ENCODE data around the gene NUDC.

Gene NUDC

DNA sequence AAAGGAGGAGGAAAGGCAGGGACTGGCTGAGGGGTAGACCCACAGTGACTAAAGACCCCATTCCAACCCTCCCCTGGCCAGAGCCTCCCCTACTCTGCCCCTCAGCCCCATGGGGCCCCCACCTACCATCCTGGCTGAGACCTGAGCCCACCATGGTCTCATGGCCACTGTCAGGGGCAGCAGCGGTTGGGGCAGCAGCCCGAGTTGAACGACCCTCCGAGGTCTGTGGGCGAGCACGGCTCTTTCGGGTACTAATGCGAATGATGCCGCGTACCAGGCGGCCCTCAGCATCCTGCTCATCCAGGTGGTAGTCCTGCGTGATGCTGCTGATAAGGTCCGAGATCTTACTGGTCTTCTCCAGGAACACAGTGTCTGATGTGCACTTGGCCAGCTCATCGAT lies 29.7 kb downstream of the NUDC start:
- no peak for DNase-seq (ENCODE audit: low spot score)

DNA sequence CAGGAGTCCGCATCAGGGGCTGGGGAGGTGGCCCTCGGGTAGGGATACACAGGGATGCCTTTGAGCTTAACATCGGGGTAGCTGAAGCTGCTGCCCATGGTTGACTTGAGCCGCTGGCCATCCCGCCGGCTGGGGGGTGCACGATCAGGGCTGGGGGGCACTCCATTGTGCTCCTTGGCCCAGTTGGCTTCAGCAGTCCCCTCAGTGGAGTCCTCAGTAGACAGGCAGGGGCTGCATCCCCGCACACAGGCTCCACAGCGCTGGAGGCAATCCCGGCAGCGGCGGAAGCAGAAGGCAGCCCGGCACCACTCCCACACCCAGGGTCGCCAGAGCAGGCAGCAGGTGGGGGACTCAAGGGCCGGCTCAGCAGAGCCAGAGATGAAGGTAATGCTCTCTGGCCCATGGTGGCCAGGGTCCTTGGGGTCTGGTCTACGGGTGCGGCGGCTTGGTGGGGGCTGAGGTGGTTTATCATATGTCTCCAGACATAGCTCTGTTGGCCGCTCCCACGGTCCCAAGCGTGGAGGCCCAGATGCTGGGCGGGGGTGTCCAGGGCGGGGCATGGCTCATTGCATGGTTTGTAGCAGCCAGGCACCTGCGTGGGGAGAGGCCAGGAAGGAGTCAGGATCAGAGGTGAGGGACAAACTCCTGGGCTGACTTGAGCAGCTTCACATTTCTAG lies 30.4 kb downstream of the NUDC start:
- no peak for DNase-seq (ENCODE audit: low spot score)

DNA sequence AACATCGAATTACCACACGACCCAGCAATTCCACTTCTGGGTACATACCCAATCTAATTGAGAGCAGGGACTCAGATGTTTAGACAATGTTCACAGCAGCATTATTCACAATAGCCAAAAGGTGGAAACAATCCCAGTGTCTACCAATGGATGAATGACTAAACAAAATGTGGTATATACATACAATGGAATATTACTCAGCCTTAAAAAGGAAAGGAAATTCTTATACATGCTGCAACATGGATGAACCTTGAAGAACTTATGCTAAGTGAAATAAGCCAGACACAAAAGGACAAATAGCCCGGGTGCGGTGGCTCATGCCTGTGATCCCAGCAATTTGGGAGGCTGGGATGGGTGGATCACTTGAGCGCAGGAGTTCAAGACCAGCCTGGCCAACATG lies 31.8 kb downstream of the NUDC start:
- DNase-seq (ENCODE audit: low spot score): no peak

DNA sequence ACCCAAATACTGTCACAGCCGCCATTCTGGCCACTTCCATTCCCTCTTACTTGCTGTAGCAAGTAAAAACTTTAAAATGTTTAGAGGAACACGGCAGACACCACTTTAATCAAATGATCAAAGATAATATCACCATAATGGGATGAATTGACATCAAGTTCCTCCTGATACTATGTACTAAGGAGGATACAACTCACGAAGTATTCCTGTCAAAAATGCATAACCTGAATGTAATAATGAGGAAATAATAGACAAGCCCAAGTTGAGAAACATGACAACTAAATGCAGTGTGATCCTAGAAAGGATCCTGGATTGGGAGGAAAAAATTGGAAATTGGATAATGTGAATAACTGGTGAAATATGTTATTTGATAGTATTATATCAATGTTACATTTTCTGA lies 34.8 kb downstream of the NUDC start:
- DNase-seq (ENCODE audit: low spot score): no peak

DNA sequence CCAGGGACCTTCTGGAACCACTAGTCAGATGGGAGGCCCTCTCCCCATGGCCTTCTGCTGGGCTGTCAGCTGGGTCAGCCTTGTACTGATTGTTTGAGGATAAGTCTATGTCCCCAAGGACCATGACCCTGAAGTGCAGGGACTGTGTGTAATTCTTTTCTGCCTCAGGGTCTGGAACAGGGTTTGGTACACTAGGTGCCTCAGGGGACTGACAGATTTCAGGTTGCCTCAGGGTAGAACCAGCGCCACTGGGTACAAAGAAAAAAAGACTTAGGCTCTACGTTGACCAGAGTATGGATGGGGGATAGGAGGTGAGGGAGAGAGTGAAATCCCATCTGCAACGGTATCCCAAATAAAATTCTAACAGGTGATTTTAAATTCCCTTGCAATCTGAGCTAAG lies 35.8 kb downstream of the NUDC start:
- DNase-seq (ENCODE audit: low spot score): no peak

DNA sequence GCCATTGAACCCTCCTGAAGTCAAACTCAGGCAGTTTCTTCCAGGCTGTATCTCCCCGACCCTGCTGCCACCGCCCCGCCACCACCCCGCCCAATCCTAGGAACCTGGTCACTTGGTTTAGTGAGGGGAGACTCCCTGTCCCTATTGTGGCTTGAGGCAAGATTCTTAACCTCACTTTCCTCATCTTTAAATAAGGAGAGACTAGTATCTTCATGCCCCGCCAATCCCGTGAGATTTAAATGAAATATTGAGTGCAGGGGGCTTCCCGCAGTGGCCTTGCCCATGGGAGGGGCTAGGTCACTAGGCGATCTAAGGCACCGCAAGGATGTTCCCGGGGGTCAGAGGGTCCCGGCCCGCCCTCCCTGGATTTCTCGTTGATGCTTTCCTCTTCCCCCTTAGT lies 37.7 kb downstream of the NUDC start:
- no peak for DNase-seq (ENCODE audit: low spot score)

DNA sequence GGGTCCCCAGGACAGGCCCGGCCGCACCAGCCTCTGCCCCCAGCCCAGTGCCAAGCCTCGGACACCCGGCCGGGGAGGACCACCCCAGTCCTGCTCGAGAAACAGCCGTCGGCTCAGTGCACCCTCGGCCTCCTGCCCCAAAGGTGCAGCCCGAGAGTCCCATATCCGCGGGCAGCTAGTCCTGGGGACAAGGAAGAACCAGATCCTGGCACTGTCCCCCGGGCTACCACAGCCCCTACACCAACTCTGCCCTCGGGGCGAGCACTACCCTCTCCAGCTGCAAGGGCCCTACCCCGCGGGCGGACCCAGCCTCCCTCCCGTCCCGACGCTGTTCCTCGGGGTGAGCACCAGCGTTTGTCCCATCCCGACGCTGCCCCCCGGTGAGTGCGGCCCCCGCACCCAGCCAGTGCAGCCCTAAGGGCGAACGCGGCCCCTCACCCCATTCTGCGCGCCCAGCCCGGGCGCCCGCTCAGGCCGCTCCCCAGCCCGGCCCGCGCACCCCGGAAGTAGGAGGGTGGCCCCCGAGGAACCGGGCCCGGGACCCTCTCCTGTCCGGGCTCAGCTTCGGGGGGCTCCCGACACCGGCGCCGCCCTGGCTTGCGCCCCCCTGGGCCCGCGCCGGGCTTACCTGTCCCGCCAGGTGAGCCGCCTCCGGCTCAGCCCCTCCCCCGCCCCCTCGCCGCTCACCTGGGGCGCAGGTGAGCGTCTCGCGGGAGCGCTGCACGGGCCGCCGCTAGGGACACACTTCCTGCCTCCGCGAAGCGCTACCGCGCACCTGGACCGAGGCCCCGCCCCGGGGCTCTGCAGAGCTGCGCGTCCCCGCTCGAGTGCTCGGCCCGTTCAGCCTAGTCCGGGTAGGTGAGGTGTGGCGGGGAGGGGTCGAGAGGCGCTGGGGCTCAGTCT lies 38.4 kb downstream of the NUDC start, which contains the start of gene KDF1:
KDF1 (minus strand) TSS at position 747 of the 903 bp plus-strand sequence. CDS start 8,088 bp downstream, outside the sequence.
- no peak for DNase-seq (ENCODE audit: low spot score)

DNA sequence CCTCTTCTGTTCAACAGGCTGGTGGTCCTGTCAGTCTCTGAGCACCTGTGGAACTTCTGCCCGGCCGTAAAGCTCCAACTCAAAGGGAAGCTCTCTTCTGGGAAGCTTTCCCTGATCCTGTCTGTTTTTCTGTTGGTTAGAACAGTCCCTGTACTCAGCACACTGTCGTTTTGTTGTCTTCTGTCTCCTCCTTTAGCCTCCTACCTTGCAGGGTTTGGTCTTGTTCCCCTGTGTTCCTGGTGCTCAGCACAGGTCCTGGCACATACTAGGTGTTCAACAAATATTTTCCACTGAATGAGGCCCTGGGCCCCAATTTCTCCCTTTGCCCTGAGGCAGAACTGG lies 39.1 kb downstream of the NUDC start:
- DNase-seq (ENCODE audit: low spot score): no peak

DNA sequence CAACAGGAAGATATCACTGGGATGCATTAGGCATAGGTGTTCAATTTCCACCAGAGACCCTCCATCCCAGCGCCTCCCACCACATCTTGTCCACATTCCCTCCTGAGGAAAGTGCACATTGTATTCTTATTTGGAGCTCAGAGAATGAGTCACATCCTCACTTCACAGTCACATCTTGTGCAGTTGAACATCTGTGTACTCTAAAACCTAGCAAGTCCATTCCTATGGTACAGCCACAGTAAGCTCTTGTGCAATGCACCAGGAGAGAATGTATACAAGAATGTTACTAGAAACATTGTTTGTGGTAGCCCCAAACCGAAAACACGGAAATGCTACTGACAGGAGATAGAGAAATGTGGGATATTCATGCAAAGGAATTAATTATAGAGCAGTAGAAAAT lies 40.3 kb downstream of the NUDC start:
- no peak for DNase-seq (ENCODE audit: low spot score)

DNA sequence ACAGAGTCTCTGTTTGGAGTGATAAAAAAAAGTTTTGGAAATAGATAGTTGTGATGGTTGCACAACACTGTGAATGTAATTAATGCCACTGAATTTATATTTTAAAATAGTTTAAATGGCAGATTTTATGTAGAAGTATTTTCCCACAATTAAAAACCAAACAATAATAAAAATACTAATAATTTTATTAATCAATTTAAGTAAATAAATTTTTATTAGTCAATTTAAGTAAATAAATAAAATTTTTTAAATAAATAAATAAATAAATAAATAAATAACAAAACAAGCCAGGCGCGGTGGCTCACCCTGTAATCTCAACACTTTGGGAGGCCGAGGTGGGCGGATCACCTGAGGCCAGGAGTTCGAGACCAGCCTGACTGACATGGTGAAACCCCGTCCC lies 43.7 kb downstream of the NUDC start:
- DNase-seq (ENCODE audit: low spot score): no peak

DNA sequence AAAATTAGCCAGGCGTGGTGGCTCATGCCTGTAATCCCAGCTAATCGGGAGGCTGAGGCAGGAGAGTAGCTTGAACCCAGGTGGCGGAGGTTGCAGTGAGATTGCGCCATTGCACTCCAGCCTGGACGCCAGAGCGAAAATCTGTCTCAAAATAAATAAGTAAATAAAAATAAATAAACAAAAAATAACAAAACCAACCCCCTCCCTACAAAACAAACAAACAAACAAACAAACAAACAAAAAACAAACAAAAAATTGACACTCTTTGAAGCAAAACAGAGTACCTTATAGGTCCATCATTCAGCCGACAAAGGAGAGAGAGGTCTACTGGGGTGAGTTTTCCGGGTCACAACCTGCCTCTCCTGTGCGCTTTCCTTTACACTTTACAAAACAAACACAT lies 44.1 kb downstream of the NUDC start:
- DNase-seq (ENCODE audit: low spot score): no peak

DNA sequence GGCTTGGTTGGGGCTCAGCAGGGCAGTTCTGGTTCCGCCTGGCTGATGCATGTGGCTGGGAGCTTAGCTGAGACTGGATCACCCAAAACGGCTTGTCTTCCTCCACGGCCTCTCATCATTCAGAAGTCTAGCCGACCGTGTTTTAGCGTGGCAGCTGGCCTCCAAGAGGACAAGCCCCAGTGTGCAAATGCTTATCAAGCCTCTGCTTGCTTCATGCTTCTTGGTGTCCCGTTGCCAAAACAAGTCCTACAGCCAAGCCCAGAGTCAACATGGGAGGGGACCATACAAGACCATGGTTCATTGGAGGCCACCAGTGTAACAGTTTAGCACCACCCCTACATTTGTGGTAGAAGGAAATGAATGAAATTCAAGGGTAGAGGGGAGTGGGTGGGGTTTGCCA lies 49.3 kb downstream of the NUDC start:
- no peak for DNase-seq (ENCODE audit: low spot score)

DNA sequence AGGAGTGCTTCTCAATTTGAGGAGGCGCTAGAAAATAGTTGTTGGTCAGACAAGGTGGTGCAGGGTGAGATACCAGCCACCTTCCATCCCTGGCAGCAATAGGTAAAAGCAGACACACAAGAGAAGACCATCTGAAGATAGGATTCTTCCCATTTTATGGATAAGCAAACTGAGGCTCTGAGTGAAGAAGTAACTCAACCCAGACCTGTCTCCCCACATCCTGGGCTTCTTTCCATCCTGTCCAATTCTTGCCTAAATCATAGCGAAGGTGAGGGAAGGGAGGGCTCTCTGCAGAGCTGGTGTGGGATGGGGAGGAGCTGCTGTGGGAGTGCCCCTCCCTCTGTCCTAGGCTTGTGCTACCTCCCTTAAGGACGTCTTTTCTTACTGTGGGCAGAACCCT lies 50.0 kb downstream of the NUDC start:
- DNase-seq (ENCODE audit: low spot score): no peak

DNA sequence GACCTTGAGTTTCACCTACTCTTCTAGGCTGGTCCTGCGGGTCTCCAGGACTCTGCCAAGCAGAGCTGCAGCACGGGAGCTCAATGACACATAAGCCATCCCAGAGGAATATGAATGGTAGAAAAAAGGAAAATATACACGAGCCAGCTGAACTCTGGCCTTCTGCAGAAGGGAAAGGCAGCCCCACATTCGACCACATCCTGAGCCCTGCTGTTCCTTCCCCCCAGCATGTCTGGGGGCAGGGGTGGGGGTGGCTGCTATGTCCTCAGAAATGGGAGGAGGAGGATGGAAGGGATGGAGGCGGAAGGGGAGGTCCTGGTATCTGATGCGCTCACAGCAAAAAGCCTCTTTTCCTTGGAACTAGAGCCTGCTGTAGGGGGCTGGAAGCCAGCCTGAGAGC lies 50.8 kb downstream of the NUDC start:
- DNase-seq (ENCODE audit: low spot score): no peak

DNA sequence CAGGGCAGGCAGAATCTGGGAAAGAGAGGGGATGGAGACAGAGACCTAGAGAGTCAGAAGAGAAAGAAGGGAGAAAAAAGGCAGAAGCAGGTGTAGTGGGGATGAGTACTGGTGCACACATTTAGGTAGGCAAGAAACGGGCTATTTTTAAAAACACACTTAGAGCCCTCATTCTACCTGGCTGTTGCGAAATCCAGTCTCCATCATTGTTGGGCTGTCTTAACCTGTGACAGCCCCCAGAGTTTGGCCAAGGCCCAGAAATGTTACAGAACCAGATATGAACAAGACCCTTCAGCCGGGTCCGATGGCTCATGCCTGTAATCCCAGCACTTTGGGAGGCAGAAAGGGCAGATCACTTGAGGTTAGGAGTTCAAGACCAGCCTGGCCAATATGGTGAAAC lies 51.3 kb downstream of the NUDC start:
- DNase-seq (ENCODE audit: low spot score): no peak

DNA sequence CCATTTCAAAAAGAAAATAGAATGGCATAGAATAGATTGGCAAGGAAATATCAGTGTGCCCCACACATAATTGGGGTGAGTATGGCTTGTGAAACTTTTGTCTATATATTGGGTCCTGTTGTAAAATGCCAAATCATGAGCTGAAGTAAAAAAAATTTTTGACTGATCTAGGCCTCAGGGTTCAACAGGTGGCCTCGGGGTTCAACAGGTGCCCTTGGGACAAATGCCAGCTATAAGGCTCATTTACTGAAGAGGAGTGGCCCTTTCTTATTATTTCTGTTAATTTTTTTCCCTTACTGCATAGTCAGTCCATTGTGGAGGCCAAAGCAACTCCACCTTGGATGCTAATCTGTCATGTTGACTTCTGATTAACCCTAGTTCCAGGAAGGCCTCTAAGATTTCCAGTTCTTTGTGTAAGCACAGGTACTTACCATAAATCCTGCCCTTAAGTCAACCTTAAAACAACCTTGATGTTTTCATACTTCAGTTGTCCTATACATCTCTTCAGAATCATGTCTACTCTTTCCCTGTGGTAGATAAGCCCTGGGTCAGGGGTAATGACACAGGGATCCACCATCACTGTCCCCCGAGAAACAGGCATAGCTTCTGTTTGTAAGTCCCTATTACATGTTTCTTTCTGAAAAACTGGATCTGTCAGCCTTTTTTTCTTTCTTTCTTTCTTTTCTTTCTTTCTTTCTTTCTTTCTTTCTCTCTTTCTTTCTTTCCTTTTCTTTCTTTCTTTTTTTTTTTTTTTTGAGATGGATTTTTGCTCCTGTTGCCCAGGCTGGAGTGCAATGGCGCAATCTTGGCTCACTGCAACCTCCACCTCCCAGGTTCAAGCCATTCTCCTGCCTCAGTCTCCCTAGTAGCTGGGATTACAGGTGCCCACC lies 55.3 kb downstream of the NUDC start:
- DNase-seq (ENCODE audit: low spot score): no peak

DNA sequence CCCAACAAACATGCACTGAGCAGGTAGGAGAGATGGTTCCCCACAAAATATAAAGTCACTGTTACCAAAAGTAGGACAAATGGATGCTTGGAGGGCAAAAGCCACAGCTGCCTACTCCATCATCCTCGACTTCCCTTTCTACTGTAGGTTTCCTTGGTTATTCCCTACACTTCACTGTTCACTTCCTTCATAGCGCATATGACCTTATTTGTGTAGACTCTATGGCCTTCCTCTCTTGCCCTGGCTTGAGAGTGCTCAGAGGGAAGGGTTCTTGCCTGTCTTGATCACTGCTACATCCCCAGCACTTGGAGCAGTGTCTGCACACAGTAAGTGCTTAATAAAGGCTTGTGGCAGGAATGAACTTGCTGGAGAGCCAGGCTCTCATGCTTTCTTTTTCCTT lies 57.4 kb downstream of the NUDC start:
- DNase-seq (ENCODE audit: low spot score): no peak

DNA sequence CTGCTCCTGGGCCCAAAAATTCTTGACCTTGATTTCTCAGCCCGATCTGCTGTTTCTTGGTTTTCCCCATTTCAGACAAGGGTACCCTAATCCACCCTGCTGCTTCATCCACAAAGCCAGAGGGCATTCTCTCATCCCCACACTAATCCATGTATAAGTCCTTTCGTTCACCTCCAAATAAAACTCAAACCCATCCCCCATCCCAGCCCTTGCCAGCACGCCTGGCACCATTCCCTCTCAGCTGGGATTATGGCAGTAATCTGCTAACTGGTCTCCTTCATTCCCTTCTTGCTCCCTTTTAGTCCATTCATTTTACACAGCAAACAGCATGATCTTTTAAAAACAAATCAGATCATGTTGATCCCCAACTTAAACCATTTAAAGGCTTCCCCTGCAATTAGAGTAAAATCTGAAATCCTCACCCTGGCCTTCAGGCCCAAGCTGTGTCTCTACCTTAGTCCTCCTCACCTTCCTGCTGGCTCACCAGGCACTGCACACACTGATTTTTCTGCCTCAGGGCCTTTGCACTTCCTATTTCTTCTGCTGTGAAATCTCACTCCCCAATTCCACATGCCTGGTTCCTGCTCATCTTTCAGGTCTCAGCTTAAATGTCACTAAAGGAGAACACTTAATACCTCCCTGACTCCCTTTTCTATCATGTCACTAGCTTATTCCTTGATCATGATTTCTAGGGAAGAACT lies 59.8 kb downstream of the NUDC start:
- DNase-seq (ENCODE audit: low spot score): no peak

DNA sequence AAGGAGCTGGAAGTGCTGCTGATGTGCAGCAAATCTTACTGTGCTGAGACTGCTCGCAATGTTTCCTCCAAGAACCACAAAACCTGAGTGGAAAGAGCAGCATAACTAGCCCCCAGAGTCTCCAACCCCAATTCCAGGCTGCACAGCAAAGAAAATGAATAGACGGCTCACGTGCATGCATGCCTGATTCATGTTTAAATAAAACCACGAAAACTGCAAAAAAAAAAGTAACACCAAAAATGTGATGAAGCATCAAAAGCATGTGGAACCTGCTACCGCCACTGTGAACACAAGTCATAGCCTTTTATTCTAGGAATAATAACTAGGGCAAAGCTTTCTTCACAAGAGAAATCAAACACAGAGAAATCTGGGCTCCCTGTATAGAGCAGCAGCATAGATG lies 62.3 kb downstream of the NUDC start:
- DNase-seq (ENCODE audit: low spot score): no peak

DNA sequence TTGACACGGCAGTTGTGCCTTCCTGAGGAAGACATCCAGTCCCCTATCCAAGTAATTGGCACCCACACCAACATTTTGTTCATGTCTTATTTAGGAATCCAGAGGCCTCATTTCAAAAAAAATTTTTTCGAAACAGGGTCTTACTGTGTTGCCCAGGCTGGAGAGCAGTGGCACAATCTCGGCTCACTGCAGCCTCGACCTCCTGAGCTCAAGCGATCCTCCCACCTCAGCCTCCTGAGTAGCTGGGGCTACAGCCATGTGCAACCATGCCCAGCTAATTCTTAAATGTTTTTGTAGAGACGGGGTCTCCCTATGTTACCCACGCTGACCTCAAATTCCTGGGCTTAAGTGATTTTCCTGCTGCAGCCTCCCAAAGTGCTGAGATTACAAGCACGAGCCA lies 62.7 kb downstream of the NUDC start:
- no peak for DNase-seq (ENCODE audit: low spot score)

DNA sequence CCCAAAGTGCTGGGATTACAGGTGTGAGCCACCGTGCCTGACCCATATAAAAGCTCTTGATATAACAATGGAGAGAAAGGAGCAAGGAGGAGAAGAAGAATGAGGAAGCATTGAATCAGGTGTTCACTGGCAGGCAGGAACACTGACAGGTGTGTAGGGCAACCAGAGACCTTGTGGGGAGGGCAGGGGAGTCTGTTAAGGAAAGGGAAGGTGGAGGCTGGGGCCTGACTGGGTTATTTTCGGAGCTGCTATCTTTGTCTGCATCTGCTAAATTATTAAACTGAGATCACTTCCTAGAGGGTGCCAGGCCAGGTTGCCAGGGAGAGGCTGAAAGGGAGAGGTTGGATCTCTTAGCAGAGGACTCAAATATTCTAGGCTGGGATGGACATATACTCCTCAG lies 65.1 kb downstream of the NUDC start:
- DNase-seq (ENCODE audit: low spot score): no peak
